RWPE2 (cell line): ENCODE data around the gene DTNB.

Experiments used
- ATAC-seq: fragments of 200-7000 bp; cut with Tn5 transposase; 3 replicates; pipeline ENCODE4 v1.9.1; 2021; ENCODE audit warnings: low read depth
- DNase-seq: peaks from one replicate; pipeline ENCODE4 v3.0.0-alpha.2; 2020; ENCODE audit warnings: low spot score
- H3K27ac ChIP-seq: fragments of 450-650 bp; 2 replicates; pipeline ENCODE4 v1.5.1; 2017; ENCODE audit warnings: mild to moderate bottlenecking; ENCODE audit not compliant: poor library complexity, severe bottlenecking
- H3K27me3 ChIP-seq: fragments of 250-450 bp; sonication (Bioruptor Pico); 2 replicates; pipeline ENCODE4 v1.5.1; 2021; ENCODE audit warnings: mild to moderate bottlenecking, moderate library complexity; ENCODE audit not compliant: insufficient read depth, poor library complexity, severe bottlenecking
- H3K36me3 ChIP-seq: fragments of 250-450 bp; sonication (Bioruptor Pico); 2 replicates; pipeline ENCODE4 v1.5.1; 2020; ENCODE audit warnings: low read depth, mild to moderate bottlenecking, moderate library complexity
- H3K4me1 ChIP-seq: fragments of 250-450 bp; sonication (Bioruptor Pico); 2 replicates; pipeline ENCODE4 v1.5.1; 2021; ENCODE audit warnings: mild to moderate bottlenecking, moderate library complexity; ENCODE audit not compliant: insufficient read depth, poor library complexity, severe bottlenecking
- H3K4me3 ChIP-seq: fragments of 250-450 bp; sonication (Bioruptor Pico); 2 replicates; pipeline ENCODE4 v1.5.1; 2021; ENCODE audit warnings: mild to moderate bottlenecking, moderate library complexity; ENCODE audit not compliant: severe bottlenecking
- H3K9me3 ChIP-seq: fragments of 250-450 bp; sonication (Bioruptor Pico); 2 replicates; pipeline ENCODE4 v1.5.1; 2021; ENCODE audit warnings: mild to moderate bottlenecking, moderate library complexity; ENCODE audit not compliant: severe bottlenecking
- CTCF ChIP-seq: fragments of 450-650 bp; IDR thresholded peaks from one replicate; pipeline ENCODE4 v1.5.1; 2017; ENCODE audit warnings: mild to moderate bottlenecking, moderate library complexity; ENCODE audit not compliant: poor library complexity, severe bottlenecking

Gene DTNB

GRCh38 chr2:25420820-25421237, 252.5 kb downstream of the DTNB start:
- Histone ChIP-seq H3K9me3 (no peaks in the 10 kb centered on the region), H3K4me1 (no peaks in the 10 kb centered on the region), H3K4me3 (no peak overlapping the region), H3K36me3 (no peaks in the 10 kb centered on the region), H3K27ac (no peak overlapping the region), H3K27me3 (no peaks in the 10 kb centered on the region)
- ATAC-seq (no peak), DNase-seq (no peak)
- no peak for TF ChIP-seq CTCF

GRCh38 chr2:25419678-25420242, 253.6 kb downstream of the DTNB start:
- DNase-seq (no peak), ATAC-seq (no peak)
- Histone ChIP-seq H3K36me3 (no peaks in the 10 kb centered on the region), H3K4me1 (no peaks in the 10 kb centered on the region), H3K4me3 (no peak overlapping the region), H3K27ac (no peak overlapping the region), H3K9me3 (no peaks in the 10 kb centered on the region), H3K27me3 (no peaks in the 10 kb centered on the region)
- no peak for TF ChIP-seq CTCF

GRCh38 chr2:25418944-25419677, 254.3 kb downstream of the DTNB start:
- ATAC-seq (no peak), DNase-seq (no peak)
- Histone ChIP-seq H3K27me3 (no peaks in the 10 kb centered on the region), H3K4me3 (no peak overlapping the region), H3K36me3 (no peaks in the 10 kb centered on the region), H3K4me1 (no peaks in the 10 kb centered on the region), H3K27ac (no peak overlapping the region), H3K9me3 (no peaks in the 10 kb centered on the region)
- TF ChIP-seq CTCF = no peak

GRCh38 chr2:25417715-25418369, 255.5 kb downstream of the DTNB start:
- H3K9me3 ChIP-seq = no peaks in the 10 kb centered on the region
- H3K27ac ChIP-seq = no peak overlapping the region
- TF ChIP-seq CTCF = no peak
- H3K36me3 ChIP-seq = no peaks in the 10 kb centered on the region
- ATAC-seq (no peak), DNase-seq (no peak)
- H3K4me3 ChIP-seq = no peak overlapping the region
- H3K27me3 ChIP-seq = no peaks in the 10 kb centered on the region
- H3K4me1 ChIP-seq = no peaks in the 10 kb centered on the region

- TF ChIP-seq CTCF = no peak
- Histone ChIP-seq H3K36me3 (no peaks in the 10 kb centered on the region), H3K4me3 (no peak overlapping the region), H3K4me1 (no peaks in the 10 kb centered on the region), H3K27me3 (no peaks in the 10 kb centered on the region), H3K9me3 (no peaks in the 10 kb centered on the region), H3K27ac (no peak overlapping the region)
- DNase-seq (no peak), ATAC-seq (no peak)
Measured at GRCh38 chr2:25416674-25417073, 256.7 kb downstream of the DTNB start.
